ENCODE data around the gene WLS.

WLS gene

DNA sequence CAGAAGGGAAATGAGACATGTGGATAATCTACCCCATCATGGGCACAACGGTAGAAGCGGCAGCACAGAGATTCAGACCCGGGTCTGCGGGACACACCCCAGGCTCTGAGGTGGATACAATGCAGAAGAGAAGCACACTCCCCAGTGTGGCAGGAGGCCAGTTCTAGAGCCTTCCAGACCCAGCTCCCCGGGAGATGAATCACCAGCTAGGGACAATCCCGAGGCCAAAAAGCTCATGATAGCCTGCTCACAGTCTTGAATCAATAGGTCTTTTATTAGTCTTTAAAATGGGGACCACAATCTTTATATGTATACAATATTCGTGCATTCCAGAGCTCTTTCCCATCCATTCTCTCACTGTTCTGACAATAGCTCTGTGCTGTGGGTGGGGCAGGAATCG is 124.6 kb downstream of the WLS start:
- H3K27ac ChIP-seq = no peak overlapping the region
- no peak for TF ChIP-seq ZFX (IDR thresholded peaks at IDR 0.05; ENCODE audit: borderline replicate concordance)
- no peak for TF ChIP-seq CTCF (IDR thresholded peaks at IDR 0.05)

DNA sequence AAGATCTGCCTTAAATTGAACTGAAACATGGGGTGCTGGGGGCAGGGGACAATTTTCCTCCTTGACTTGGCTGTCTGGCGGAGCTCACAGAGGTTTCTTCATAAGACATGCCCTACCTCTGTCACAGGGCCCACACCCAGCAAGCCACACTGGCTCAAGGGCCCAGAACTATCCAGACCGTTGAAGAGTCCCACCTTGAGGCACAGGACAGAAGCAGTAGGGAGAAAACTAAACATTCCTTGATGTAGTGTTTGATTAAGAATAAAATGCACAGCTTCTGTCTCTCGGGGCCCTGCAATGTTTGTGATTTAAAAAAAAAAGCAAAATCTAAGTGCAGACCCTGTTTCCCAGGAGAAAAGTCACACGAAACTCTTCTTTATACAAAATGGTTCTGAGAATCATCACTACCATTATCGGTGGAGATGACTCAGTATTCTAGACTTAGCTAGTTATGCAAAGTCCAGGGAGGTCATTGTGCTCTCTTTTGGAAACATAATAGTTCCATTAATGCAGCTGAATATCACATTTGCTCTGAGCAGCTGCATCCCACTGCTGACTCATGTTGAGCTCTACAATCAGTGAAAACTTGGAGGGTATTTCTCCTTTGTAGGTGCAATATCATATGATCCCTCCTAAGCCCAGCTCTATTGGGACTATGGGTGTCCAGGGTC is 128.3 kb downstream of the WLS start:
- no peak overlapping the region for H3K27ac ChIP-seq
- no peak for TF ChIP-seq ZFX (IDR thresholded peaks at IDR 0.05; ENCODE audit: borderline replicate concordance)
- TF ChIP-seq CTCF (IDR thresholded peaks at IDR 0.05) = no peak

DNA sequence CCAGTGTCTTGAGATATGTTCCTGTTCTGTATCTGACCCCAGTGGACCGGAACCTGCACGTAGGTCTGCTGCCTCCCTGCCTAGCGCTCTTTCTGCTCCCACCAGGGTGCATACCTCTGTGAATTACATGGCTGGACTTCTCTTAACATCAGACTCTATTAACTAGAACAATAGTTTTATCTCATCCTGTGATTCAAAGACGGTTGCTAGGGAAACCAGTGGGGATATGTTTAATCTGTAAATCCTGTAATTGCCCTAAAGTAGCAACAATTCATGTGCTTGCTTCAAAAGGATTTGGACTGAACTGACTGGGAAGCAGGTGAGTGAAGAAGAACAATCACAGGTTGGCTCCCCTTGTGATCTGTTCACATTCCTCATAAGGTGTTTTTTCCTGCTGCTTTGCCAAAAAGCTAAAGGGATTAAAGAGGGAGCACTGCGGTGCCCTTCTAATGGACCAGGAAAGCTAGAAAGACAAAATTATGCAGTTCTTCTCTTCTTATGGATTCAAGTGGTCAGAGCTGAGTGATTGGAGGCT is 129.2 kb downstream of the WLS start:
- TF ChIP-seq ZFX (IDR thresholded peaks at IDR 0.05; ENCODE audit: borderline replicate concordance) = no peak
- TF ChIP-seq CTCF (IDR thresholded peaks at IDR 0.05) = no peak
- no peak overlapping the region for H3K27ac ChIP-seq

- no peak for TF ChIP-seq ZFX (IDR thresholded peaks at IDR 0.05; ENCODE audit: borderline replicate concordance)
- TF ChIP-seq CTCF (IDR thresholded peaks at IDR 0.05) = no peak
- no peak overlapping the region for H3K27ac ChIP-seq
Observed at GRCh38 chr1:68101829-68102228, 130.5 kb downstream of the WLS start.

DNA sequence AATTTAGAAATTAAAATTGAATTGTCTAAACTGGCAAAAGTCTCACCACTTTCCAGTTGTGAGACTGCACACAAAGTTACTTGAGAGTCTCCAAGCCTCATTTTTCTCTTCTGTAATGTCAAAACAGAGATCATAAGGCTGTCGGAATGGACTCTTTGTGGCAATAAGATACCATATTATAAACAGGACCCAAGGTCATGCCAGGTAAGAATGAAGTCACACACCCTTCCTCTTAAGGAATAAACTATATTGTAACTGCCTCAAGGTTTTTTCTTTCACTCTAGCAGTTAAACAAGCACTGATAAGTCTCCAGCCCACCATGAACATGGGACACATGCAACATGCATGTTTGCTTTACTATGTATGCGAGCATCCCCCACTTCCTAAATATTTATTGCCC is 131.8 kb downstream of the WLS start:
- no peak overlapping the region for H3K27ac ChIP-seq
- TF ChIP-seq ZFX (IDR thresholded peaks at IDR 0.05; ENCODE audit: borderline replicate concordance) (no peak), CTCF (IDR thresholded peaks at IDR 0.05) (no peak)

DNA sequence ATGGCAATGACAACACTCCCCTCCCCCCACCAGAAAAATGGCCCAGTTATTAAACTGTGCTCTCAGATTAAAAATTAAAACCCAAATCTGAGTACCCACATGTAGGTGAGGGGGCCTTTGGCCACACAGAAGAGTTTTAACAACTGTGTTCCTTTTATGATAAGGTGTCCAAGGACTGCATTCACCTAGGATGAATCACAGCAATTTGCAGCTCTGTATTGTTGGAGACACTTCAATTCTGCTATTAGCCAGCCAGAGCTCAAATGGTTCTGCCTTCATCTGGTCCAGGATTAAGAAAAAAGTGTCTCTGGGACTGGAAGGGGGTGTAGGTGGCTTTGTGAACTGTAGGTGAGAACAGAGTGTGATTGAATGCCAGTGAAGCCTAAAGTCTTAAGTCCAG is 138.6 kb downstream of the WLS start:
- H3K27ac ChIP-seq = no peak overlapping the region

More for the DNA sequence above, 138.6 kb downstream of the WLS start:
- TF ChIP-seq ZFX (IDR thresholded peaks at IDR 0.05; ENCODE audit: borderline replicate concordance) (no peak), CTCF (IDR thresholded peaks at IDR 0.05) (no peak)

All from 22Rv1 (cell line).